Measurements from ENCODE around the gene AQP10.
"Not testable (repeated sequence)": the region's sequence is repeated elsewhere in the genome, so short reads cannot be mapped to it uniquely, and the experiment has no call there.

Gene AQP10

GRCh38 chr1:154320882-154321608, at the start of gene AQP10:
AQP10 (plus strand) TSS chr1:154321093; CDS start chr1:154321156, 63 bp downstream.
- DNase-seq (ENCODE audit: low read depth) = no peak

GRCh38 chr1:154272217-154272998, 48.5 kb upstream of the AQP10 start, which contains the start of gene HAX1:
HAX1 (plus strand) TSS chr1:154272629; CDS start chr1:154272724, 95 bp downstream.
- DNase-seq (ENCODE audit: low read depth) = peak; percentile 94

- DNase-seq (ENCODE audit: low read depth) = no peak
These were observed 47.8 kb upstream of the AQP10 start for GRCh38 chr1:154272999-154273563.

GRCh38 chr1:154276797-154277196, 44.1 kb upstream of the AQP10 start:
- peak; percentile 26 for DNase-seq (ENCODE audit: low read depth)

- DNase-seq (ENCODE audit: low read depth) = not testable (repeated sequence)
These were observed 33.3 kb upstream of the AQP10 start for GRCh38 chr1:154287591-154287990.

GRCh38 chr1:154288661-154289060, 32.2 kb upstream of the AQP10 start:
- no peak for DNase-seq (ENCODE audit: low read depth)

- DNase-seq (ENCODE audit: low read depth) = no peak
These were observed 30.0 kb upstream of the AQP10 start for GRCh38 chr1:154290921-154291320.

GRCh38 chr1:154295408-154296235, 25.3 kb upstream of the AQP10 start:
- no peak for DNase-seq (ENCODE audit: low read depth)

GRCh38 chr1:154301582-154301981, 19.3 kb upstream of the AQP10 start:
- no peak for DNase-seq (ENCODE audit: low read depth)

GRCh38 chr1:154304664-154305337, 16.1 kb upstream of the AQP10 start:
- peak; percentile 61 for DNase-seq (ENCODE audit: low read depth)

- DNase-seq (ENCODE audit: low read depth) = no peak
These were observed 14.7 kb upstream of the AQP10 start for GRCh38 chr1:154306151-154306550.

- DNase-seq (ENCODE audit: low read depth) = not testable (repeated sequence)
These were observed 13.1 kb upstream of the AQP10 start for GRCh38 chr1:154307670-154308270.

- DNase-seq (ENCODE audit: low read depth) = not testable (repeated sequence)
These were observed 11.8 kb upstream of the AQP10 start for GRCh38 chr1:154309136-154309535.

GRCh38 chr1:154312229-154313065, 8.4 kb upstream of the AQP10 start:
- not testable (repeated sequence) for DNase-seq (ENCODE audit: low read depth)

GRCh38 chr1:154313066-154313356, 7.9 kb upstream of the AQP10 start:
- no peak for DNase-seq (ENCODE audit: low read depth)

GRCh38 chr1:154314226-154314625, 6.7 kb upstream of the AQP10 start:
- not testable (repeated sequence) for DNase-seq (ENCODE audit: low read depth)

GRCh38 chr1:154316704-154317103, 4.2 kb upstream of the AQP10 start:
- no peak for DNase-seq (ENCODE audit: low read depth)

GRCh38 chr1:154318386-154318785, 2.5 kb upstream of the AQP10 start:
- DNase-seq (ENCODE audit: low read depth) = no peak

- DNase-seq (ENCODE audit: low read depth) = not testable (repeated sequence)
These were observed 679 bp downstream of the AQP10 start for GRCh38 chr1:154321609-154321934.

- DNase-seq (ENCODE audit: low read depth) = no peak
These were observed 2.6 kb downstream of the AQP10 start for GRCh38 chr1:154323493-154323892.
